ENCODE data around the gene VPS16.

VPS16 gene

DNA sequence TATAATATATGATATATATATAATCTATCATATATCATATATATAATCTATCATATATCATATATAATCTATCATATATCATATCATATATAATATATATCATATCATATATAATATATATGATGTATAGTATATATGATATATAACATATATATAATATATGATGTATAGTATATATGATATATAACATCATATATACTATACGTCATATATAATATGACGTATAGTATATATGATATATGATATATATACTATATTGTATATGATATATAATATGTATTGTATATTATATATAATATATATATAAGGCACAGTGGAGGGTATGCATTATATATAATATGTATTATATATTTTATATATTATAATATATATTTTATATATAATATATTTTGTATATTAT is 69.4 kb downstream of the VPS16 start:
- H3K4me3 ChIP-seq (ENCODE audit: low read depth, low read length) = no peak overlapping the region
- DNase-seq (ENCODE audit: low read depth) = no peak
- TF ChIP-seq MYC (IDR thresholded peaks at IDR 0.05; ENCODE audit: low read depth, low read length) = no peak
- TF ChIP-seq, protein P1, sequence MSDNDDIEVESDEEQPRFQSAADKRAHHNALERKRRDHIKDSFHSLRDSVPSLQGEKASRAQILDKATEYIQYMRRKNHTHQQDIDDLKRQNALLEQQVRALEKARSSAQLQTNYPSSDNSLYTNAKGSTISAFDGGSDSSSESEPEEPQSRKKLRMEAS (IDR thresholded peaks at IDR 0.05; ENCODE audit: low read depth, low read length) = no peak
- TF ChIP-seq, protein P2, sequence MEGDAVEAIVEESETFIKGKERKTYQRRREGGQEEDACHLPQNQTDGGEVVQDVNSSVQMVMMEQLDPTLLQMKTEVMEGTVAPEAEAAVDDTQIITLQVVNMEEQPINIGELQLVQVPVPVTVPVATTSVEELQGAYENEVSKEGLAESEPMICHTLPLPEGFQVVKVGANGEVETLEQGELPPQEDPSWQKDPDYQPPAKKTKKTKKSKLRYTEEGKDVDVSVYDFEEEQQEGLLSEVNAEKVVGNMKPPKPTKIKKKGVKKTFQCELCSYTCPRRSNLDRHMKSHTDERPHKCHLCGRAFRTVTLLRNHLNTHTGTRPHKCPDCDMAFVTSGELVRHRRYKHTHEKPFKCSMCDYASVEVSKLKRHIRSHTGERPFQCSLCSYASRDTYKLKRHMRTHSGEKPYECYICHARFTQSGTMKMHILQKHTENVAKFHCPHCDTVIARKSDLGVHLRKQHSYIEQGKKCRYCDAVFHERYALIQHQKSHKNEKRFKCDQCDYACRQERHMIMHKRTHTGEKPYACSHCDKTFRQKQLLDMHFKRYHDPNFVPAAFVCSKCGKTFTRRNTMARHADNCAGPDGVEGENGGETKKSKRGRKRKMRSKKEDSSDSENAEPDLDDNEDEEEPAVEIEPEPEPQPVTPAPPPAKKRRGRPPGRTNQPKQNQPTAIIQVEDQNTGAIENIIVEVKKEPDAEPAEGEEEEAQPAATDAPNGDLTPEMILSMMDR (IDR thresholded peaks at IDR 0.05; ENCODE audit: low read depth, low read length) = no peak
- TF ChIP-seq POLR2A (IDR thresholded peaks at IDR 0.05; ENCODE audit: extremely low read depth, insufficient read length) = no peak

DNA sequence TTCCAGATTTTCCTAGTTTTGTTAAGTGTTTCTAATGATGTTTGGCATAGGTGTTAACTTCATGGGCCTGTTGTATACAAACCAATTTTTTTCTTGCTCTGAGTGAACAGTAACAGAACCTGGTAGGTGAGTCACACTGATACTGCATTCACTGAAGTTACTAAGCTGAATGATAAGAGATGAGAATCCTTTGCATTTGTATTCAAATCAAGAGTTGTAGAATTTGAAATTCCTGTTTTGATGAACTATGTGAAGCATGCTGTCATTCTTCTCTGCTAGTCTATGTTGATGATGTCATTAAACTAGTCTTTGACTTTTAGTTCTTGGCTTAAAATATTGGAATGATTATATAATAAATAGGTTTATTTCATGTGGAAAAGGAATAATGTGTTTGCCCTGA is 70.7 kb downstream of the VPS16 start:
- TF ChIP-seq, protein P1 (IDR thresholded peaks at IDR 0.05; ENCODE audit: low read depth, low read length) = no peak
- TF ChIP-seq, protein P2 (IDR thresholded peaks at IDR 0.05; ENCODE audit: low read depth, low read length) = no peak
- no peak for TF ChIP-seq POLR2A (IDR thresholded peaks at IDR 0.05; ENCODE audit: extremely low read depth, insufficient read length)
- TF ChIP-seq MYC (IDR thresholded peaks at IDR 0.05; ENCODE audit: low read depth, low read length) = no peak
- DNase-seq (ENCODE audit: low read depth) = no peak

DNA sequence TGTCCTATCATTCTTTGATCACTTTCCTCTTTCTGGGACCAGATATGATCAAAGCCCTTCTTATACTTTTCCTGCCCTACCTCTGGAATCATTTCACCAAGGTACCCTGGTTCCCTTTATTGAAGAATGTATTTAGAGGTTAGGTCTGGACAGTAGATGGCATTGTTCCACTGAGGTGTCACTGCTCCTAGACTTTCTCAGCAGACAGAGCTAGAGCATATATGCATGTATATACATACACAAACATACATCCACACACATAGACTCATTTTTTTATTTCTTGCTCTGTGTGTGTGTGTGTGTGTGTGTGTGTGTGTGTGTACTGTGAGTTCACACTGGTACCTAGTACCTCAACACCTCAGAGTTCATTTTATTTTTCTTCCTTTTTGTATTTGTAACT is 73.6 kb downstream of the VPS16 start:
- TF ChIP-seq, protein P2 (IDR thresholded peaks at IDR 0.05; ENCODE audit: low read depth, low read length) = peak; percentile 40
- TF ChIP-seq, protein P1 (IDR thresholded peaks at IDR 0.05; ENCODE audit: low read depth, low read length) = no peak
- no peak overlapping the region for H3K4me3 ChIP-seq (ENCODE audit: low read depth, low read length)
- DNase-seq (ENCODE audit: low read depth) = peak; percentile 50

More for the DNA sequence above, 70.7 kb downstream of the VPS16 start:
- no peak overlapping the region for H3K4me3 ChIP-seq (ENCODE audit: low read depth, low read length)
